ENCODE data around the gene NF1.

DNA sequence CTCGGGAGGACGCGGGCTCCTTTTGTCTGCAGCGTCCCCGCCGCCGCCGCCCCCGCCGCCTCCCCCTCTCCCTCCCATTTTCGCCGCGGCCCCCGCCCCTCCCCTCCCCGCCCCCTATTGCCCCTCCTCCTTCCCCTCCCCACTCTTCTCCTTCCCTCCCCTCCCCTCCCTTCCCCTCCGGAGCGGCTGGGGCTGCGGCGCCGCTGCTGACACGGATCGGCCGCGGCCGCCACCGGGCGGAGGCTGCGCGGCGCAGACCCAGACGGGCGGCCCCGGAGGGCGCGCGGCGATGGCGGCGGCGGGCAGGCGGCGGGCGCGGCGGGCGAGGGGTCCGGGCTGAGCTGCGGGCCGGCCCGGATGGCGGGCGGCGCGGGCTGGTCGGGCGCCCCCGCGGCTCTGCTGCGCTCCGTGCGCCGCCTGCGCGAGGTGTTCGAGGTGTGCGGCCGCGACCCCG lies 296.7 kb downstream of the NF1 start, which contains the start of gene RAB11FIP4:
- TF ChIP-seq, protein P1, sequence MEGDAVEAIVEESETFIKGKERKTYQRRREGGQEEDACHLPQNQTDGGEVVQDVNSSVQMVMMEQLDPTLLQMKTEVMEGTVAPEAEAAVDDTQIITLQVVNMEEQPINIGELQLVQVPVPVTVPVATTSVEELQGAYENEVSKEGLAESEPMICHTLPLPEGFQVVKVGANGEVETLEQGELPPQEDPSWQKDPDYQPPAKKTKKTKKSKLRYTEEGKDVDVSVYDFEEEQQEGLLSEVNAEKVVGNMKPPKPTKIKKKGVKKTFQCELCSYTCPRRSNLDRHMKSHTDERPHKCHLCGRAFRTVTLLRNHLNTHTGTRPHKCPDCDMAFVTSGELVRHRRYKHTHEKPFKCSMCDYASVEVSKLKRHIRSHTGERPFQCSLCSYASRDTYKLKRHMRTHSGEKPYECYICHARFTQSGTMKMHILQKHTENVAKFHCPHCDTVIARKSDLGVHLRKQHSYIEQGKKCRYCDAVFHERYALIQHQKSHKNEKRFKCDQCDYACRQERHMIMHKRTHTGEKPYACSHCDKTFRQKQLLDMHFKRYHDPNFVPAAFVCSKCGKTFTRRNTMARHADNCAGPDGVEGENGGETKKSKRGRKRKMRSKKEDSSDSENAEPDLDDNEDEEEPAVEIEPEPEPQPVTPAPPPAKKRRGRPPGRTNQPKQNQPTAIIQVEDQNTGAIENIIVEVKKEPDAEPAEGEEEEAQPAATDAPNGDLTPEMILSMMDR (IDR thresholded peaks at IDR 0.05) = no peak
- TF ChIP-seq POLR2A (IDR thresholded peaks at IDR 0.05) = no peak
- no peak for TF ChIP-seq POLR2AphosphoS5 (IDR thresholded peaks at IDR 0.05; ENCODE audit: insufficient read depth in 1 of 2, low read depth in 1 of 2)
